HEK293T (cell line): ENCODE measurements around the gene PEDS1.

Experiments
- BHLHE40 ChIP-seq: fragments of 450-650 bp; IDR thresholded peaks from 2 replicates; pipeline ENCODE4 v1.6.1; 2016; ENCODE audit warnings: mild to moderate bottlenecking, moderate library complexity, borderline replicate concordance
- ELF4 ChIP-seq: fragments of 450-650 bp; IDR thresholded peaks from 2 replicates; pipeline ENCODE4 v1.6.1; 2017; ENCODE audit warnings: antibody characterized with exemption
- FOXA1 ChIP-seq: fragments of 450-650 bp; IDR thresholded peaks from 2 replicates; pipeline ENCODE4 v1.6.1; 2016; ENCODE audit warnings: mild to moderate bottlenecking
- FOXM1 ChIP-seq: fragments of 450-650 bp; IDR thresholded peaks from 2 replicates; pipeline ENCODE4 v1.6.1; 2017; ENCODE audit warnings: mild to moderate bottlenecking, borderline replicate concordance
- HDGF ChIP-seq: fragments of 450-650 bp; IDR thresholded peaks from 2 replicates; pipeline ENCODE4 v1.6.1; 2017; ENCODE audit warnings: antibody characterized with exemption, borderline replicate concordance
- L3MBTL2 ChIP-seq: fragments of 450-650 bp; conservative IDR thresholded peaks from 2 replicates; pipeline ENCODE4 v1.6.1; 2016; ENCODE audit warnings: mild to moderate bottlenecking
- PKNOX1 ChIP-seq: fragments of 450-650 bp; IDR thresholded peaks from 2 replicates; pipeline ENCODE4 v1.6.1; 2016
- SUZ12 ChIP-seq: fragments of 450-650 bp; IDR thresholded peaks from 2 replicates; pipeline ENCODE4 v1.6.1; 2016; ENCODE audit warnings: mild to moderate bottlenecking

- TF ChIP-seq FOXM1, result no peak
- TF ChIP-seq SUZ12, result no peak
- no peak for TF ChIP-seq FOXA1
- no peak for TF ChIP-seq HDGF
- TF ChIP-seq ELF4, result no peak
- TF ChIP-seq BHLHE40, result no peak
- no peak for TF ChIP-seq PKNOX1
- TF ChIP-seq L3MBTL2, result no peak
These were observed 34.0 kb upstream of the PEDS1 start for GRCh38 chr20:50187403-50188051.
